Smooth muscle cell (in vitro differentiated cells): ENCODE measurements around the gene PPBP. TPM values are rescaled to one million over a fixed set of nuclear protein-coding genes. Genes with fewer than 3 reads are reported as not detected.
A peak's percentile ranks its signal among the peaks of the same experiment; 100 is the strongest.

Experiments used
- DNase-seq: peaks from one replicate; lab custom pipeline; 2025; ENCODE audit not compliant: unreplicated experiment; lab: John Stamatoyannopoulos, UW
- H2AFZ ChIP-seq: fragments of 200-600 bp; sonication (generic); 2 replicates; pipeline ENCODE4 v1.6.0; 2016; ENCODE audit warnings: antibody characterized with exemption, low read depth, mild to moderate bottlenecking
- H3F3A ChIP-seq: fragments of 200-600 bp; sonication (generic); 2 replicates; pipeline ENCODE4 v1.6.0; 2017; ENCODE audit warnings: antibody characterized with exemption, low read depth
- H3K27ac ChIP-seq: fragments of 200-600 bp; sonication (generic); 2 replicates; pipeline ENCODE4 v1.5.1; 2016; ENCODE audit warnings: low read depth, mild to moderate bottlenecking
- H3K27me3 ChIP-seq: fragments of 200-600 bp; sonication (generic); 2 replicates; pipeline ENCODE4 v1.6.1; 2016; ENCODE audit warnings: low read depth, mild to moderate bottlenecking
- H3K36me3 ChIP-seq: fragments of 200-600 bp; sonication (generic); 2 replicates; pipeline ENCODE4 v1.5.1; 2016; ENCODE audit warnings: low read depth
- H3K4me1 ChIP-seq: fragments of 200-600 bp; sonication (generic); 2 replicates; pipeline ENCODE4 v1.5.1; 2016; ENCODE audit warnings: low read depth
- H3K4me2 ChIP-seq: fragments of 200-600 bp; sonication (generic); 2 replicates; pipeline ENCODE4 v1.6.0; 2016; ENCODE audit warnings: mild to moderate bottlenecking
- H3K4me3 ChIP-seq: fragments of 200-600 bp; sonication (generic); 2 replicates; pipeline ENCODE4 v1.5.1; 2016; ENCODE audit warnings: mild to moderate bottlenecking
- H3K79me2 ChIP-seq: fragments of 200-600 bp; sonication (generic); 2 replicates; pipeline ENCODE4 v1.6.0; 2016; ENCODE audit warnings: low read depth, mild to moderate bottlenecking
- H3K9ac ChIP-seq: fragments of 200-600 bp; sonication (generic); 2 replicates; pipeline ENCODE4 v1.6.0; 2016; ENCODE audit warnings: low read depth
- H3K9me3 ChIP-seq: fragments of 200-600 bp; sonication (generic); replicated peaks from 2 replicates; pipeline ENCODE4 v1.5.1; 2016; ENCODE audit warnings: low read depth
- H4K20me1 ChIP-seq: fragments of 200-600 bp; sonication (generic); 2 replicates; pipeline ENCODE4 v1.6.0; 2016; ENCODE audit warnings: low read depth
- CTCF ChIP-seq: fragments of 200-600 bp; sonication (generic); IDR thresholded peaks from 2 replicates; pipeline ENCODE4 v1.5.1; 2017; ENCODE audit warnings: borderline replicate concordance, mild to moderate bottlenecking, antibody characterized with exemption; ENCODE audit not compliant: insufficient read depth, poor library complexity, severe bottlenecking
- WGBS: methylation state at CpG from one replicate; pipeline ENCODE4 v1.1.7; 2016; ENCODE audit warnings: low lambda C conversion rate; 5-methylcytosine and 5-hydroxymethylcytosine counted together
- polyA plus RNA-seq: library from polyadenylated mRNA; unstranded; fragments of >200 nt; fragmentation: Nextera tagmentation; extraction: Ambion mirVana; gene quantifications from 2 replicates; pipeline ENCODE4 v1.2.1, GENCODE V29; 2016
- total RNA-seq: library from RNA; depleted of rRNA; stranded (reverse); fragments of >200 nt; gene quantifications from 2 replicates; pipeline ENCODE4 v1.2.3, GENCODE V29; 2014

Gene PPBP
- total and polyA plus RNA-seq, 2 experiments from 2014 or later, result not detected

- DNase-seq, result no peak
- H4K20me1 ChIP-seq, result no peaks in the 10 kb centered on the region
- H3K9me3 ChIP-seq, result no peaks in the 10 kb centered on the region
- no peak for TF ChIP-seq CTCF
- peak overlapping the region; percentile 42 for H3K4me2 ChIP-seq
- no peaks in the 10 kb centered on the region for H3K79me2 ChIP-seq
- no peaks in the 10 kb centered on the region for H3K4me1 ChIP-seq
- peaks cover 10% of the 10 kb centered on the region for H3K27me3 ChIP-seq
- H3F3A ChIP-seq, result no peaks in the 10 kb centered on the region
- no peak overlapping the region for H3K27ac ChIP-seq
- H3K4me3 ChIP-seq, result no peak overlapping the region
- H3K9ac ChIP-seq, result no peak overlapping the region
- no peak overlapping the region for H2AFZ ChIP-seq
- H3K36me3 ChIP-seq, result no peaks in the 10 kb centered on the region
These were observed 44.1 kb upstream of the PPBP start for GRCh38 chr4:74032064-74032463.

- peak overlapping the region; percentile 42 for H3K4me2 ChIP-seq
- no peak overlapping the region for H3K9ac ChIP-seq
- no peaks in the 10 kb centered on the region for H3K79me2 ChIP-seq
- no peak overlapping the region for H3K4me3 ChIP-seq
- H3K9me3 ChIP-seq, result no peaks in the 10 kb centered on the region
- no peak overlapping the region for H3K27ac ChIP-seq
- H3K36me3 ChIP-seq, result no peaks in the 10 kb centered on the region
- H4K20me1 ChIP-seq, result no peaks in the 10 kb centered on the region
- peaks cover 5% of the 10 kb centered on the region for H3K27me3 ChIP-seq
- no peak for TF ChIP-seq CTCF
- H2AFZ ChIP-seq, result no peak overlapping the region
- no peaks in the 10 kb centered on the region for H3F3A ChIP-seq
- H3K4me1 ChIP-seq, result no peaks in the 10 kb centered on the region
- no peak for DNase-seq
These were observed 43.6 kb upstream of the PPBP start for GRCh38 chr4:74031576-74031975.

- Histone ChIP-seq H3K4me2 (no peak overlapping the region), H3K9ac (no peak overlapping the region), H3F3A (no peaks in the 10 kb centered on the region), H3K27me3 (no peaks in the 10 kb centered on the region), H3K36me3 (no peaks in the 10 kb centered on the region), H3K27ac (no peak overlapping the region), H3K4me1 (no peaks in the 10 kb centered on the region), H2AFZ (no peak overlapping the region), H4K20me1 (no peaks in the 10 kb centered on the region), H3K79me2 (no peaks in the 10 kb centered on the region), H3K9me3 (no peaks in the 10 kb centered on the region), H3K4me3 (no peak overlapping the region)
- DNase-seq, result no peak
- TF ChIP-seq CTCF, result no peak
These were observed 42.3 kb upstream of the PPBP start for GRCh38 chr4:74030285-74030684.

- 59% methylated on average over 1 of the region's 1 CpG for WGBS
- Histone ChIP-seq H4K20me1 (no peaks in the 10 kb centered on the region), H3K4me3 (no peak overlapping the region), H3K4me1 (no peaks in the 10 kb centered on the region), H3K27me3 (no peaks in the 10 kb centered on the region), H3F3A (no peaks in the 10 kb centered on the region), H3K79me2 (no peaks in the 10 kb centered on the region), H2AFZ (no peak overlapping the region), H3K27ac (no peak overlapping the region), H3K9ac (no peak overlapping the region), H3K36me3 (no peaks in the 10 kb centered on the region), H3K9me3 (no peaks in the 10 kb centered on the region), H3K4me2 (no peak overlapping the region)
- DNase-seq, result no peak
- no peak for TF ChIP-seq CTCF
These were observed 40.5 kb upstream of the PPBP start for GRCh38 chr4:74028504-74028903.
